GM18502 (cell line): ENCODE measurements around the gene TGFB2.
"Not testable (repeated sequence)": the region's sequence is repeated elsewhere in the genome, so short reads cannot be mapped to it uniquely, and the experiment has no call there.

Experiments used
- ATAC-seq: cut with Tn5 transposase; IDR thresholded peaks from one replicate; pipeline ENCODE4 v1.9.1; 2021; ENCODE audit warnings: mild to moderate bottlenecking; ENCODE audit not compliant: unreplicated experiment, poor library complexity

The TGFB2 gene

DNA sequence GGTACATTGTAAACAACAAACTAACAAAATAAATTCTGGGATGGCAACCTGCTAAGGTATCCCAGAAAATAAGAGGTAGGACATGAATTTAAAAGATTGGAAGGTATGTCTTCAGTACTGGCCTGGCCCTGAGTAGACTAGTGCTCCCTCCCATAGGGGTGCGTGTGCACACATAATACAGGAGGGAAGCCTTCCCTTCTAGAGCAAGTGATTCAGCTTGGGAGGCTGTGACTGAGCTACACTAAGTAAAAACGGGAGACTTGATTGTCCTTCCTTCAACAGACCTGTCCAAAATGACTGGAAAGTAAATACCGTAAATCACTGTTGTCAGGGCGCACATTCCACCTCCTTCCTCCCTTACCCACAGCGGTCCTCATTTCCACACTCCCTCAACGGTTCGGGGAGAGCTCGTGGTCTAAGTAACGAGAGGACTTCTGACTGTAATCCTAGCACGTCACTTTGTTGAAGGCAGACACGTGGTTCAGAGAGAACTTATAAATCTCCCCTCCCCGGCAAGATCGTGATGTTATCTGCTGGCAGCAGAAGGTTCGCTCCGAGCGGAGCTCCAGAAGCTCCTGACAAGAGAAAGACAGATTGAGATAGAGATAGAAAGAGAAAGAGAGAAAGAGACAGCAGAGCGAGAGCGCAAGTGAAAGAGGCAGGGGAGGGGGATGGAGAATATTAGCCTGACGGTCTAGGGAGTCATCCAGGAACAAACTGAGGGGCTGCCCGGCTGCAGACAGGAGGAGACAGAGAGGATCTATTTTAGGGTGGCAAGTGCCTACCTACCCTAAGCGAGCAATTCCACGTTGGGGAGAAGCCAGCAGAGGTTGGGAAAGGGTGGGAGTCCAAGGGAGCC lies at the start of gene TGFB2:
Gene TGFB2 (plus strand): TSS at position 523 of the 859 bp plus-strand sequence. CDS start 1,366 bp downstream, outside the sequence.
- peak; percentile 46 for ATAC-seq

GRCh38 chr1:218296162-218296561 lies 49.0 kb upstream of the TGFB2 start:
- ATAC-seq = no peak

- no peak for ATAC-seq
These were observed 47.7 kb upstream of the TGFB2 start for GRCh38 chr1:218297461-218297860.

DNA sequence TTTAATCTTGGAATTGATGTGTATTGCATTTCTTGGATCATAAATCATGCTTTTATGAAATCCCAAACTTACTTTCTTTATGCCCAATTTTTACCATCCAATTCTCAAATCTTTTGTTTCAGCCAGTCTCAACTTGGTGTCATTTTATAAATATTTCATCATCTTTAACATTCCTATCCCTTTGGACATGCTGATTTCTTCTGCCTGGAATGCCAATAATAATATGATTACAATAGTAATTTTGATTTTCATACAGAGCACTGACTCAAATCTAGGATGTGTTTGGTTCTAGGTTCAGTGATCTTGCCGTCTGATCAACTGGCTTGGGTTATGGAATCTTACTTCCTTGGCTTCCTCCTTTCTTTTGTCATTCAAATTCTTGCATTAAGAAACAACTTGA lies 47.3 kb upstream of the TGFB2 start:
- ATAC-seq = no peak

- no peak for ATAC-seq
These were observed 46.7 kb upstream of the TGFB2 start for GRCh38 chr1:218298398-218298797.

DNA sequence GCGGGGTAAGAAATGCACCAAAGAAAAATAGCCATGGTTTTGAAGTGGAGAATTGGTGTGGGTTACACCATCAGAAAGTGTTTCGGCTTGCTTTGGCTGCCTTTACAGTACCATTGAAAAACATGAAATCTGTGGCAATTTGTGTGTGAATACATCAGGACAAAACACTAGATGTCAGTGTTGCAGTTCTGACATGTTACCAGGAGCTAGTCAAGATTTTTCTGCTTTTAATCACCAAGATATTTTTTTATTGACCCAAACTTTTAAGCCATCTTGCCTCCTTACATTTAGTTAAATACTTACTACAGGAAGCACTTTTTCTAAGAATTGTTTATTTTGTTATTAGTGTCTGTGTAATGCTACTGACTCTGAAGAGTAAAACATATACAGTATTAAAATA lies 45.7 kb upstream of the TGFB2 start:
- peak; percentile 63 for ATAC-seq

DNA sequence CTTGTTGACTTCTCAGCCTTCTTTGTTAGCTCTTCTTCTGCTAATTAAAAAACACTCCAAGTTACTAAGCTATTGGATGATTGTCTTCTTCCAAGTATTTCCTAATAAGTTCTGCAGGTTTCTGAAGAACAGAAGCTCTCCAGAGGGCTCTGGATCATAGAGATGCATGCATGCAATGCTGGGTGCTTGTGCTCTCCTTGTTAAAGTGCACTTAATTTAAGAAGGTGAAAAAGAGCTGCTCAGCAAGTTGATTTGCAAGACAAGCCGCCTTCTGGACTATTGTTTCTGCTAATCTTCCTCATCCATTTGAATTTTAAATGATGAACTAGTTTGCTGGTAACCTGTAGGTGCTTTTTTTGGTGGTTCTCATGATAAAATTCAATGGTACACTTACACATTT lies 43.9 kb upstream of the TGFB2 start:
- ATAC-seq = no peak

DNA sequence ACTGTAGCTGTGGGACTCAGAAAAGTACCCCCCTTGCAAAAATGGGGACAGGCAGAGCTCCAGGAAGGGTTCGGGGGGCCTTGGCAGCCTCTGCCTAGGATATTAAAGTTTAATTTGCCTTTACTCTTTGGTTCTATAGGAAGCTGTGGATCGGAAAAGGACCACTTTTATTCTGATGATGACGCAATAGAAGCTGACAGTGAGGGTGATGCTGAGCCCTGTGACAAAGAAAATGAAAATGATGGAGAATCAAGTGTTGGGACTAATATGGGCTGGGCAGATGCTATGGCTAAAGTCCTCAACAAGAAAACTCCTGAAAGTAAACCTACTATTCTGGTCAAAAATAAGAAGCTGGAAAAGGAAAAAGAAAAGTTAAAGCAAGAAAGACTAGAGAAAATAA lies 43.0 kb upstream of the TGFB2 start:
- ATAC-seq = no peak

DNA sequence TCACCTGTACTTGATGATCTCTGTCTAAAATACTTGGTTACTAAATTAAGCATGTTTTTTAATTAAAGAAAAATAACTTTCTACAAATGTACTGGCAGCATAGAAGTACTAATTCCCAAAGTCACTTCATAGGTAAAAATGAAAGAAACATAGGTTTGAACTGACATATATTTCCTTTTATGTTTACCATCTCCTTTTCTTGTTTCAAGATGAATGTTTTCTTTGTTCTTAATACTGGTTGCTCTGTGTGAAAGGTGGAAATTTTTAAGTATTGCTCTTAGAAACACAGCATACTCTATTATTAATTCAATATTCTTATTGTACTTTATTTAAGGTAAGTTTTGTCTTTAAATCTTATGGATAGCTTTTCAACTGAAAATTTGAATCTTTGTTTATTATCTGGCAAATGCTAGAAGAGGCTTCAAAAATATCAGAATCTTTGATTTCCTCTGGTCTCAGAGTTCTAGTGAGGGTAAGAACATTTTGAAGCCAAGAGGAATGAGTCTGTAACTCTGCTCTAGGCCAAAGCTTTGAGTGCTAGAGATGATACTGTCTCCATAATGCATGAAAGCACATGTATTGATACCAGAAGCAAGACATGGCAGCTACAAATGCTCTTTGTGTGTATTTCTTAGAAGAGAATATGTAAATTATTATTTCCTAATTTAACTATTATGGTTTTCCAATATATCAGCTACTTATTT lies 41.8 kb upstream of the TGFB2 start:
- ATAC-seq = no peak

- peak; percentile 95 for ATAC-seq
These were observed 40.7 kb upstream of the TGFB2 start for GRCh38 chr1:218304281-218305039.

GRCh38 chr1:218305472-218306064 lies 39.6 kb upstream of the TGFB2 start:
- ATAC-seq = no peak

GRCh38 chr1:218312509-218312908 lies 32.6 kb upstream of the TGFB2 start:
- no peak for ATAC-seq

DNA sequence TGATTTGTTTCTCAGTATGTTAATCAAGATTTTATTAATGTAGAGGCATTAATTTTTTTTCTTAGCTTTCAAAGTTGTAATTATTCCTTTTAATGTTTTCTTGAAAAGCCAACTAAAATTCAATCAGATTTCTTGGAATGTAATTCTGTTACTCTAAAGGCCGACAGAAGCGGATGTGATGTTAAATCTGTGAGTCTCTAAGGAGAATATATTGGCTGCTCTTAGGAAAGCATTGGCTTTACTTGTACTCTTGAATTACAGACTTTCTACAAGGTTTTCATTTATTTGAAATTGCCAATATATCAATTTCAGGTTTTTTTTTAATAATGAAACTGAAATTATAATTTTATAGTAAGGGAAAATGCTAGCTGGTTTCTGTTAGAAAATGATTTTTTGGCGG lies 30.8 kb upstream of the TGFB2 start:
- ATAC-seq = no peak

DNA sequence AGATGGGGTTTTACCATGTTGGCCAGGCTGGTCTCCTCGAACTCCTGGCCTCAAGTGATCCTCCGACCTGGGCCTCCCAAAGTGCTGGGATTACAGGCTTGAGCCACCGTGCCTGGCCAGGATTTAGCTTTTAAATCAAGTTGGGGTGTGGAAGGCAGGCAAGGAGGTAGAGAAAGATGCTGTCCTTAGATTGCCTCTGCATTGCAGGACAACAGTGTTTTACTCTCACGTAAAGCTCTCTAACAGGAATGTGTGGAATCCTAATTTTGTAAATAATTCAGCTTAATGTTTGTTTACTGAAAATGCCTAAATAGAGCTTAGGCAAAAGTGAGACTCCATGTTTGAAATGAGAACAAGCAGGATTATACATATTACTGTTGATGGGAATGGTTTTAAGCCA lies 29.5 kb upstream of the TGFB2 start:
- no peak for ATAC-seq

GRCh38 chr1:218317061-218317460 lies 28.1 kb upstream of the TGFB2 start:
- ATAC-seq = no peak

- ATAC-seq = not testable (repeated sequence)
These were observed 25.0 kb upstream of the TGFB2 start for GRCh38 chr1:218320182-218320581.

- ATAC-seq = no peak
These were observed 22.4 kb upstream of the TGFB2 start for GRCh38 chr1:218322762-218323161.

GRCh38 chr1:218323568-218324225 lies 21.4 kb upstream of the TGFB2 start:
- no peak for ATAC-seq

GRCh38 chr1:218324226-218324580 lies 20.9 kb upstream of the TGFB2 start:
- ATAC-seq = no peak

GRCh38 chr1:218328769-218329168 lies 16.4 kb upstream of the TGFB2 start:
- no peak for ATAC-seq
